GM19397 (cell line): ENCODE measurements around the gene DEDD.
A peak's percentile ranks its signal among the peaks of the same experiment; 100 is the strongest.

Experiments
- ATAC-seq: cut with Tn5 transposase; IDR thresholded peaks from one replicate; pipeline ENCODE4 v1.9.1; 2021; ENCODE audit warnings: mild to moderate bottlenecking, moderate library complexity; ENCODE audit not compliant: unreplicated experiment

Gene DEDD, protein sequence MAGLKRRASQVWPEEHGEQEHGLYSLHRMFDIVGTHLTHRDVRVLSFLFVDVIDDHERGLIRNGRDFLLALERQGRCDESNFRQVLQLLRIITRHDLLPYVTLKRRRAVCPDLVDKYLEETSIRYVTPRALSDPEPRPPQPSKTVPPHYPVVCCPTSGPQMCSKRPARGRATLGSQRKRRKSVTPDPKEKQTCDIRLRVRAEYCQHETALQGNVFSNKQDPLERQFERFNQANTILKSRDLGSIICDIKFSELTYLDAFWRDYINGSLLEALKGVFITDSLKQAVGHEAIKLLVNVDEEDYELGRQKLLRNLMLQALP

DNA sequence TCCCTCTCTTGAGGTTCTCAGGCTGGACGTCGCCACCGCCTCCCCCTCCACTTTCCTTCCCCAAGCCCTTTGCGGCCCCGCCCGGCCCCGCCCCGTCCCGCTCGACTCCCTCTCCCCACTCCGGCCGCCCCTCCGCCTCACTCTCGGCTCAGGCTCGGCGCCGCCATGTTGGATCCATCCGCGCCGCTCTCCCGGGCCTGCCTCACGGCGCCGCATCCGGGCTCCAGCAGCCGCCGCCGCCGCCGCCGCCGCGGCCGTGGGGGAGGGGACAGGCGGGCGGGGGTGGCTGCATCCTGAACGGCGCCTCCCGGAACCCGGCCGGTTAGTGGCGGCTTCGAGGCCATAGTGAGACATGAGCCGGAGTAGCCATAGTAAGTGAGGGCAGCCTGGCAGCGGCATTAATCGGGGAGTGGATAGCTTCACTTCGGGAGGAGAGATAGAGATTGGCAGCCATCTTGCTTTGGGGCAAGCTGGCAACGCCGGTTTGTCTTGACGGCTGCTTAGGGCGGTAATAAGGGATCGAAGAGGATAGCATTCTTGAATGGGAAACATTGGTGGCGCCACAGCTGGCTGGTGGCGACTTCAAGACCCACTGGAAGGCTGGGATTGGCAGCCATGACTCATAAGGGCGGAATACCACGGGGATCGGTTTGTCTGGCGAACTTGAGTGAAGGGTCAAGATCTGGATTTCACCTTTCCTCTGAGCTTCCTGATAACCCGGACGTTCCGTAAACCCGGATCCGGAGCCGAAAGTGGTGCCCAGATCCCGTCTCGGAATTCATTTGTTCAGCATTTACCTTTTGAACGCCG, at the start of gene DEDD:
Gene DEDD (minus strand): TSS at position 258 of the 810 bp plus-strand sequence. CDS start 8,205 bp downstream, outside the sequence.
- ATAC-seq = peak; percentile 93

DNA sequence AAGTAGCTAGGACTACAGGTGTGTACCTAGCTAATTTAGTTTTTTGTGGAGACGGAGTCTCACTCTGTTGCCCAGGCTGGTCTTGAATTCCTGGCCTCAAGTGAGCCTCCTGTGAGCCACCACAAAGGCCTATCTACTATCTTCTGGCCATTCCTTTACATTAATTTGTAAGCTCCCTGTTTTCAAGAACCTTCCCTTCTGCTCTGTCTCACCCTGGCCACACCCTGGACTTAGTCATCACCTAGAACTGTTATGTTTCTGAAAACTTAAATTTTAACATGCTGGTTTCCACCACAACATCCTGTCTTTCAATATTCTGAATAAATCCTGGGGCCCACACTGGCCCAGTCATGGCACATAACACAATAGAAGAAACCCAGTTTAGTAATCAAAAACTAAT, 49.7 kb upstream of the DEDD start:
- ATAC-seq = no peak

DNA sequence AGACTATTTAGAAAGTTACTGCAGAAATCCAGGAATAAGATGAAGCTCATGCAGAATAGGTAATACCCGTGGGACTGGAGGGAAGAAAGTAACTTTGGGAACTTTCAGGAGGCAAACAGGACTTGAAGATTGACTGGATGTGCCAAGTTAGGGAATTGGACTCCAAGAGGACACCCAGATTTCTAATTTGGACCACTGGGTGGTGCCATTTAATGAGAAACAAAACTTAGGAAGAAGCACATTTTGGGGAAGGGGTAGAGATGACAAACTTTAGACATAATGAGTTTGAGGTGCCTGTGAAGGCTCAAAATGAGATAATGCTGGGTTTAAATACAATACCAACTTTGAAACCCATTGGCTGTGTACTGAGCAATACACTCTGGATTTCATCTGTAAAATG, 48.2 kb upstream of the DEDD start:
- ATAC-seq = no peak

DNA sequence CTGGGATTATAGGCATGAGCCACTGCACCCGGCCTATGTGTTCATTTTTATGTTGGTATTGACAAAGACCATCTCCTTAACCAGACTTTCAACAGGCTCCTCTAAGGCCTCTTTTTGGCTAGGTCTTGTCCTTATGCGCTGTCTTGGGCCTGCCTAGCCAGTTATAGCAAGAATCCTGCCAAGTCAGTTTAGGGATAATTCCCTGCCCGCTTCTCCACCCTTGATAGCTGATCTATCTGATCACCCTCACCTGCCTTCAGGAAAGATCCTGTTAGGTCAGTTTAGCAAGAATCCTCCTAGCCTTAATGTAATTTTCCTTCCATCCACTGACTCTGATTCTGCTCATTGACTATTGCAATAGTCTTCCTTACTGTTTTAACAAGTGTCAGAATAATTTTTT, 47.2 kb upstream of the DEDD start:
- ATAC-seq = no peak

DNA sequence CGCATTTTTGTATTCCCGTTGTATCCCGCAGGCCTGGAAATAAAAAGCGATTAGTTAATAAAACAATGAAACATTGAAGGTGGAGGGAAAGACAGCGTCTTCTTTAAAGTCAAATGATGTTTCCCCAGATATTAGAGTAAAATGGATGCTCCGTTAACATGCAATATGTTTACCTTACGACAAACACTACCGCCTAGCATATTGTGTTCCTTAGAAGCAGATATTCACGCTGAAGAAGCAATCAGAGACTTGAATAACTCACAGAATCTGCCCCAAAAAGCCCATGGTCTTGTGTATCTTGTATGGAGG, 45.4 kb upstream of the DEDD start:
- ATAC-seq = no peak

DNA sequence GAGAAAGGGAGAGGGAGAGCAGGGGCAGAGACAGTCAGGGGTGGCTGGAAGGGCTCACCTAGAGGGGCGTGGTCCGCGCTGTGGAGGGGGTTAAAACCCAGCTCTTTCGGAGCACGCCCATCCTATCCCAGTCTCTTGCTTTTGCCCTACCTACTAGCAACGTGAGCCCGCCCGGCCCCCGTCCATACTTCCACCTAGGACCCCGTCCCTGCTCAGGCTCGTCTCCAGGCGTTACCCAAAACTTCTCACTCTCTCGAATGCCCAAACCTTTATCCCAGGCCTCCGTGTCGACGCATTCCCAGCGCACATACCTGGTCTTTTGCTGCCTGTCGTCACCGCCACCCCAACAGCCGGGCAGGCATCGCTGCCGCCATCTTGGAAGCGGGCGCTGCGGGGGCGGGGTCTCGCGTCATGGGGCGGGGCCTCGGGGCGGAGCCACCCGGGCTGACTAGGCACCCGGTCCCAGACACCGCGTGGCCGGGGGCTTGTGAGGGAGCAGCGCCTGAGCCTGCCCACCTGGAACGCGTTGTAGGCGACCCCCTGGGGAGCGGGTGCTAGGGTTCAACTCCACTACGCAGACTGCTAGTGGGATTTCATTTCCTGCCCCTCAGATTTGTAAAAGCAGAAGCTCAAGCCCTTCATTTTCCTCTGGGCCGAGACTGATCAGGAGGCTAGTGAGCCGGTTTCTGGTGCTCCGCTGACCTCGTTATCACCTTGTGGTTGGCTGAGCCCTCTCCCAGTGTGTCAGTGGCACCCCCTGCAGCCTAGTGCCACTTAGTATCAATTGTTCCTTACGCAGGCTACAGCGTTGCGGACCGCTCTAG, 44.9 kb upstream of the DEDD start, which contains the start of gene B4GALT3:
Gene B4GALT3 (minus strand): TSS at position 396 of the 824 bp plus-strand sequence. CDS start 1,447 bp downstream, outside the sequence.
- peak; percentile 79 for ATAC-seq

DNA sequence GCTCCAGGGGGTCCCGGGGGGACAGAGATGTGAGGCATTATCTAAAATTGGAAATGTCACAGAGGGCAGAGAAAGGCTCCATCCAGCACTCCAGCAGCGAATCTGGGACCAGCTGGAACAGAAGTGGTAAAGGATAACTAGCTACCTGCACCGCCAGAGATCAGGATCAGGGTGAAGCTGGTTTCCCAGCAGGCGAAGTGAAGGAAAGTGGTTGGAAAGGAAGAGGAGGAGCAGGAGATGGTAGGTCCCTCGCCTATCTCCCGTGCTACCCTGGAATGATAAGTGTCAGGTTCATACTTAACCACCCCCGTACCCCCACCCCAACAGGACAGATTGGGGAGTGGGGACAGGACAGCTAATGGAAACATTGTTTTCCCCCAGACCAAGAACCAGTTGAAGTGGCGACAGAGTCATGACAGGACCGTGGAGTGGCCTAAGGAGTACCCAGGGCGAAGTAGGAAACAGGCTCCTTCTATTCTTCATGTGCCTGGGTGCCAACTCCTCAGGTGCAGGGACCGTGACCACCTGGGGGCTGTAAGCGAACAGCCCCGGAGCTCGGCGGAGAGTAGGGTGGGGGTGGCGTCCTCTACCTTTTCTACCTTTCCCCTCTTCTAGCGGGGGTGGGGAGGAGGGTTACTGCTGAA, 44.1 kb upstream of the DEDD start:
- ATAC-seq = no peak

DNA sequence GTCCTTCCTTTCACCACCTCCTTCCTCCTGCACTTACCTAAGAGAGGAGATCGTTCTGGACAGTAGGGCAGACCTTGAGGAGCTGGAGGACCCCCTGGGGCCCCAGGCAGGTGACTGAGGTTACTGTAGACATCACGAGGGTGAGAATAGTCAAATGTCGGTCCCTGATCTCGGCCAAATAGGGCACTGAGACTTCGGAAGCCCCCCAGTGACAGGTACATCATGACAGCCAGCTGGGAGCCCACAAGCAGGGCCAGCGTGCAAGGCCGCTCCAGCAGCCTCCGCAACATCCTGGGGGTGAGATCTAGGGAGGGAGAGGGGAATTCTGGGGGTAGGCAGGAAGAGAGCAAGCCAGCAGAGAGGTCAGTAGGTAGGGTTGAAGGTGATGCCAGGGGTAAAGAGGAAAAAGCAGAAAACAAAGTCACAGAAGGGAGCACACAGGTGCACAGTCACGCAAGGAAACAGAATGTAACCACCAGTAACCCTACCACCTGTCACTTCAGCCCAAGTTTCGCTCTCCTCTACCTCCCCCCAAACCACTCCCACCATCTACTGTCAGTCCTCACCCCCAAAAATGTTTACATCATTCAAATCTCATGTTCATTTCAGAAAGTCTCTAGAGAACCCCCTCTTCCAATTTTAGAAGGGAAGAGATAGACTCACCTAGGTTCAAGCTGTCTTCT, 43.4 kb upstream of the DEDD start:
- no peak for ATAC-seq

DNA sequence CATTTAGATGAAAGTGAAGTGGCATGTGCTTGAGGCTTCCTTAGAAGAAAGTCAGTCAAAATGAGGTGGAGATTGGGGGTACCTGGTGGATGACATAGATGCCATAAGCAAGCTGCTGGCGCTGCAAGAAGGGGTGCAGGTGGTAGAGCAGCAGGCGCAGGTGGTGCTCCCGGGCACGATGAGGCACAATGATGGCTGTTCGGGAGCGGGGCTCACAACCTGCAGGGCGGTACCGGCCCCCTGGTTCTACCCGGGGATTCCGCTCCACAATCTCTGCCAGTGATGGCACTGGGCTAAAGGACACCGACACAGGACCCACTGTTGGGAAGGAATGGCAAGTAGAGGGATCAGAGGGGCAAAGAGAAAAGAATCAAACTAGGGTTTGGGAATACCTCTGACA, 42.4 kb upstream of the DEDD start:
- no peak for ATAC-seq

DNA sequence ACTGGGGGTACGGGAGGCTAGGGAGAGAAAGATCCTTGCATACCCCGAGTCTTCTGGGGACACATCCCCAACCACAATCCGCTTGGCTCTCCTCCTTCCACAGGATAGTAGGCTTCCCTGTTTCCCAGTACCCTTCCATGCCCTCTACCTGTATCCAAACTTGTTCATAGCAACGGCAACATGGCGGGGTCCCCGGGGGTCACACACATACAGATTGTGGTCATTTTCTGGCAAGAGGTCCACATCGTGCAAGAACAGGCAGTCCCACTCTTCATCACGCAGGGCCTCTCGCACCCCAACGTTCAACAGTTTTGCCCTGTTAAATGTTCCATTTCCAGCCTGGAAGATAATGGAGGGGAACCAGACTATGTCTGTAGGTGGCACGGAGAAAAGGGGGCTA, 41.2 kb upstream of the DEDD start:
- ATAC-seq = no peak

DNA sequence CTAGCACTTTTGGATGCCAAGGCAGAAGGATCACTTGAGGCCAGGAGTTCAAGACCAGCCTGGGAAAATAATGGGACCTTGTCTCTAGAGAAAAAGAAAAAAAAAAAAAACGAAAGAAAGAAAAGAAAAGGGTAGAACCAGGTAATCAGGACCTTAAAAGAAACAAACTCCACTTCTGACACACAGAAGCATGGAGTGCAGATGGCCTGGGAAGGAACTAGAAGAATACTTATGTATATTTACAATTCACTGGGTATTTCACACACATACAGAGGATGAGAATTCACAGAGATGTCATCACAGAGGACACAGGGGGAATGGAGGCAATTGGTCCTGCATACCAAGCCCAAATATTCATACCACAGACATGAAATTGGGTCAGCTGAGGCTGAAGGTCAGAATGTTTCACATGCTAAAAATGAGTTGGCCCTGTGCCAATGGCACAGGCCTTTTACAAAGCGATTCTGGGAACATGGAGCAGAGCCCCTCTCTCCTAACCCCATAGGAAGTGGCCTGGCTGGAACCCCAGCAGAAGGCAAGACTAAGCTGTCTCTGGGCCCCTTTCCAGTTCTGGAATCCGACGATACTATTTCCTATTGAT, 40.4 kb upstream of the DEDD start:
- no peak for ATAC-seq

DNA sequence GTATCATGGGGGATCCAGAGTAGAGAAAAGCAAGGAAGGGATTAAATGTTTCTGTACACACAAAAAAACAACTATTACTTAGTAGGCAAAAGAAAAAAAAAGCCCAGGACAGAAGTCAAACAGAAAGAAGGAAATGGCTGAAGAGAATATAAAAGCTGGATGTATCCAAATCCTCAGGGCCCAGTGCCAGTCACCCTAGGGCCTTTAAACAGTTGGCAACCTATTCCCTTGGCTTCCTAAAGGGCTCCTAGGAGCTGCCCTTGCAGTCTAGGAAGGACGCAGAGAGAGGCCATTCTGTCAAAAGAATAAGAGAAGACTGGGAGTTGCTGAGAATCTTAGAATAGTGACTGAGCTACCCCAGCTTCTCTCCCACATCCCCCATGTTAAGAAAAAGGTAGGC, 39.9 kb upstream of the DEDD start:
- ATAC-seq = no peak

DNA sequence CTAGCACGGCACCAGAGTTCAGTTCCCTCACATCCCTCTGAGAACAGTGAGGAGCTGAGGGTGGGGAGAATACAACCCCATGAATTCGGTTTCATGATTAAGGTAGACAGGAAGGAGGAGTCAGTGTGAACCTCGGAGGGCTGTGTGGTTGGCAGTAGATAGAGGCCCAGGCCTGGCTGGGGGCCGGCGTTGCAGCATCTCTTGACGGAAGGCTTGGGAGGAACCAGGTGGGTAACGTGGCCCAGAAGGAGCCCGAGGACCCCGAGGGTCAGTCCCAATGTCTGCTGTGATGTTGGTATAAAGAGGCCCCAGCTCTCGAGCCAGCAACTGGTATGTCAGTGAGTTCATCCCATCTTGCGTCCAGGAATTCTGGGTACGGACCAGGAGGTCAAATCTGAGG, 39.2 kb upstream of the DEDD start:
- ATAC-seq = no peak

DNA sequence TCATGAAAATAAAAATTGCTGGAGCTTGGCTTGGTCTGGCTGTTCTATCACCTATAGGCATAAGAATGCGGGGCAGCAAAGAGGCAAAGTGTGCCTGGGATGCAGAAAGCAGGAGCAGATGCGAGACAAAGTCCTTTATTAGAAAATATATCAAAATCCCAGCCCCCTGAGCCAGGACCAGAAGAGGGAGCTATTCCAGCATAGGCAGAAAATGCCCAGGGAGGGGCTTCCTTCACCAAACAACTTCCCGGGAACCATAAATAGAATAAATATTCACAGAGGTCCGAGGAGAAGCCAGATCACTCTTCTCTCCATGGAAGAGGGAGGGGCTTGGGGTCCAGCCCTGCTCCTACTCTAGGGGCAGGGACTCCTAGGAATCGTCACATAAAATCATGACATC, 38.7 kb upstream of the DEDD start:
- ATAC-seq = no peak

DNA sequence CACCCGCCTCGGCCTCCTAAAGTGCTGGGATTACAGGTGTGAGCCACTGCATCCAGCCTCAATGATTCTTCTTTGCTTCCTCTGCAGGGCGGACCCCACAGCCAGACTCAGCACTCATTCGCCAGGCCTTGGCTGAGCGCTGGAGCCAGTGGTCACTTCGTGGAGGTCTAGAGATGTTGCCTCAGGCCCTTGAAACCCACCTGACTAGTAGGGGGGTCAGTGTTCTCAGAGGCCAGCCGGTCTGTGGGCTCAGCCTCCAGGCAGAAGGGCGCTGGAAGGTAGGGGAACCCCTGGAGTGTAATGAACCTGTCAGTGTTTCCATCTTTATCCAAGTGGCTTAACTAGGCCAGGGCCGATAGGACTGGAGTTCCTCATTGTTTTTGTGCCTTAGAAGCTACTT, 36.4 kb upstream of the DEDD start:
- ATAC-seq = no peak

DNA sequence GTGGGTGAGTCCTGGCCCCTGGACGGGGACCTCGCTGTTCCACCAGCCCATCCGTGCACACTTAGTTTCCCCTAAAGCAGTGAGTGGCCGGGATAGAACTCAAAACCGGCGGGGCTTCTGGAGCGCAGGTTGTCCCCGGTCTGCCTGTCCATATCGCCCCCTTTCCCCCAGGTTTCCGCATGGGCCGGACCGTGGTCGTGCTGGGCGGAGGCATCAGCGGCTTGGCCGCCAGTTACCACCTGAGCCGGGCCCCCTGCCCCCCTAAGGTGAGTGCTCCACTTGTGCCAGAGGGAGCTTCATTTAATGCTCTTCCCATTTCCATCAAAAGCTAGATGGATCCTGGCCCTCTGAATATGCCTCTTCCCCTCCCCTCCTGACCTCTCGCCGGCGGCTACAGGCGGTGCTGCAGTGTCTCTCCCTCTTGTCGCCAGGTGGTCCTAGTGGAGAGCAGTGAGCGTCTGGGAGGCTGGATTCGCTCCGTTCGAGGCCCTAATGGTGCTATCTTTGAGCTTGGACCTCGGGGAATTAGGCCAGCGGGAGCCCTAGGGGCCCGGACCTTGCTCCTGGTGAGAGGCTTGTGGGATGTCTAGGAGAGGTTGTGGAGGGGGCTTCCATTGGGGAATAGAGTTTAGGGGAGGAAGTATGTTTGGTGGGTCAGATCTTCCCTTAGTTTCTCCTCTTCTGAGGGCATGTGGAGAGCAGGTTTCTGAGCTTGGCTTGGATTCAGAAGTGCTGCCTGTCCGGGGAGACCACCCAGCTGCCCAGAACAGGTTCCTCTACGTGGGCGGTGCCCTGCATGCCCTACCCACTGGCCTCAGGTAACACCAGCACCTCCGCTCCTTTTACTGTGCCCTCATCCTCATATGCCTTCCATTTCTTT, 34.4 kb upstream of the DEDD start:
- no peak for ATAC-seq

DNA sequence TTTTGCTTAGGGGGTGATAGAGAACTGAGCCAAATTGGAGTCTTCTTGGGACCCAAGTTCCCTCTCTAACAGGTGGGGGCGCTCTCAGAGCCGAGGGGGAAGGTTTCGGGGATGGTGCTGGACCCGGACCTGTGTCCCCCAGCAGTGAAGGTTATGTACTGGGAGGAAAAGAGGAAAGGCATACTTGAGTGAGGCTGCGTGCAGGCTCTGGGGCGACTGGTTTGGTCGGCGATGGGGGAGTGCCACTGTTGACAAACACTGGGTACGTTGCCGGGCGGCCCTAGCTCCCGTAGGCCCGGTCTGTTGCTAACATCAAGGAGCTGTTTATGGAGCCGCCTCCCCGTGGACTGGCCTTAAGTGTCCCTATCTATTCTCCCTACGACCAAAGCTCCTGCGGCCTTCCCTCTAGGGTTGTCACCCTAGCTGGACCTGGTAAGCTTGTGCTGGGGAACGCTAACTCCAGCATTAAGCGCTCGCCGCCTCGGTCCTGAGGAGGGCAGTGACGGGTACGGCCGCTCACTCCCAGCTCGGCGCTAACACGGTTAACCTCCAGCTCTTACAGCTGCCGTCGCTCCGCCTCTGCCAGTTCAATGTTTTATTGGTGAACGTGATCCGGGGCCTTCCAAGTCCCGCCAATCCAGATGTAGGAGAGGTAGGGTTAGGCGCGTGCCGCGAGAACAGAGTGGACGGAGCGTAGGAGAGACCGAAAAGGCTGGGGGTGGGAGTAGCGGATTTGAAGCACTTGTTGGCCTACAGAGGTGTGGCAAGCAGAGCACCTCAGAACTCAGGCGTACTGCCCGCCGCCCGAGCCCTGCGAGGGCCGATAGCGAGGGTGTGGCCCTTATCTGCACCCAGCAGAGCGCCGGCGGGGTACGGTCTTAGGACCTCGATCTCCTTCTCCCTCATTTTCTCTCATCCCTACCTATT, 33.5 kb upstream of the DEDD start, which contains the start of gene PPOX:
Gene PPOX (plus strand): TSS at position 685 of the 927 bp plus-strand sequence. CDS start 422 bp downstream, outside the sequence.
- ATAC-seq = peak; percentile 93
